SK-N-SH treated with all-trans-retinoic acid at 6 μM for 48 hours (cell line): Measurements from ENCODE around the gene CNTNAP2.

ENCODE experiments used
- CREB5 ChIP-seq: fragments of 250-450 bp; sonication (Bioruptor Pico); IDR thresholded peaks from 2 replicates; pipeline ENCODE4 v1.5.1; 2020; ENCODE audit warnings: low read depth, mild to moderate bottlenecking, moderate library complexity
- CSDC2 ChIP-seq: fragments of 250-450 bp; sonication (Bioruptor Pico); IDR thresholded peaks from 2 replicates; pipeline ENCODE4 v1.5.0; 2020; ENCODE audit warnings: mild to moderate bottlenecking, moderate library complexity
- GLIS3 ChIP-seq: fragments of 250-450 bp; sonication (Bioruptor Pico); IDR thresholded peaks from 2 replicates; pipeline ENCODE4 v1.5.0; 2020; ENCODE audit warnings: mild to moderate bottlenecking, moderate library complexity
- PPARA ChIP-seq: fragments of 250-450 bp; sonication (Bioruptor Pico); IDR thresholded peaks from 2 replicates; pipeline ENCODE4 v1.5.0; 2020; ENCODE audit warnings: mild to moderate bottlenecking, borderline replicate concordance
- SNAI2 ChIP-seq: fragments of 250-450 bp; sonication (Bioruptor Pico); IDR thresholded peaks from 2 replicates; pipeline ENCODE4 v1.5.0; 2020; ENCODE audit warnings: mild to moderate bottlenecking, moderate library complexity
- ZC3H10 ChIP-seq: fragments of 250-450 bp; sonication (Bioruptor Pico); IDR thresholded peaks from 2 replicates; pipeline ENCODE4 v1.5.1; 2021; ENCODE audit warnings: mild to moderate bottlenecking, moderate library complexity
- ZFP3 ChIP-seq: fragments of 250-450 bp; sonication (Bioruptor Pico); IDR thresholded peaks from 2 replicates; pipeline ENCODE4 v1.5.0; 2020; ENCODE audit warnings: mild to moderate bottlenecking, moderate library complexity
- TF ChIP-seq, protein P1 (sequence below): fragments of 250-450 bp; sonication (Bioruptor Pico); IDR thresholded peaks from 2 replicates; pipeline ENCODE4 v1.5.1; 2021; ENCODE audit warnings: mild to moderate bottlenecking, moderate library complexity

GRCh38 chr7:147406521-147407135, 1290.0 kb downstream of the CNTNAP2 start:
- TF ChIP-seq CSDC2: no peak
- TF ChIP-seq PPARA (CRISPR knock-in tag): no peak
- no peak for TF ChIP-seq GLIS3 (CRISPR knock-in tag)
- TF ChIP-seq, protein P1, sequence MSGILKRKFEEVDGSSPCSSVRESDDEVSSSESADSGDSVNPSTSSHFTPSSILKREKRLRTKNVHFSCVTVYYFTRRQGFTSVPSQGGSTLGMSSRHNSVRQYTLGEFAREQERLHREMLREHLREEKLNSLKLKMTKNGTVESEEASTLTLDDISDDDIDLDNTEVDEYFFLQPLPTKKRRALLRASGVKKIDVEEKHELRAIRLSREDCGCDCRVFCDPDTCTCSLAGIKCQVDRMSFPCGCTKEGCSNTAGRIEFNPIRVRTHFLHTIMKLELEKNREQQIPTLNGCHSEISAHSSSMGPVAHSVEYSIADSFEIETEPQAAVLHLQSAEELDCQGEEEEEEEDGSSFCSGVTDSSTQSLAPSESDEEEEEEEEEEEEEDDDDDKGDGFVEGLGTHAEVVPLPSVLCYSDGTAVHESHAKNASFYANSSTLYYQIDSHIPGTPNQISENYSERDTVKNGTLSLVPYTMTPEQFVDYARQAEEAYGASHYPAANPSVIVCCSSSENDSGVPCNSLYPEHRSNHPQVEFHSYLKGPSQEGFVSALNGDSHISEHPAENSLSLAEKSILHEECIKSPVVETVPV (CRISPR knock-in tag): no peak
- no peak for TF ChIP-seq CREB5
- no peak for TF ChIP-seq ZFP3
- TF ChIP-seq SNAI2 (CRISPR knock-in tag): no peak
- TF ChIP-seq ZC3H10: no peak
